Erythroblast (primary cell): ENCODE data around the gene RBFOX1.

Source experiments
- GATA1 ChIP-seq: IDR thresholded peaks from 2 replicates; pipeline ENCODE4 v1.6.1; 2011; ENCODE audit warnings: low read depth, mild to moderate bottlenecking, control low read depth, low read length, moderate library complexity
- POLR2A ChIP-seq: IDR thresholded peaks from 2 replicates; pipeline ENCODE4 v1.6.1; 2011; ENCODE audit warnings: mild to moderate bottlenecking, low read length

DNA sequence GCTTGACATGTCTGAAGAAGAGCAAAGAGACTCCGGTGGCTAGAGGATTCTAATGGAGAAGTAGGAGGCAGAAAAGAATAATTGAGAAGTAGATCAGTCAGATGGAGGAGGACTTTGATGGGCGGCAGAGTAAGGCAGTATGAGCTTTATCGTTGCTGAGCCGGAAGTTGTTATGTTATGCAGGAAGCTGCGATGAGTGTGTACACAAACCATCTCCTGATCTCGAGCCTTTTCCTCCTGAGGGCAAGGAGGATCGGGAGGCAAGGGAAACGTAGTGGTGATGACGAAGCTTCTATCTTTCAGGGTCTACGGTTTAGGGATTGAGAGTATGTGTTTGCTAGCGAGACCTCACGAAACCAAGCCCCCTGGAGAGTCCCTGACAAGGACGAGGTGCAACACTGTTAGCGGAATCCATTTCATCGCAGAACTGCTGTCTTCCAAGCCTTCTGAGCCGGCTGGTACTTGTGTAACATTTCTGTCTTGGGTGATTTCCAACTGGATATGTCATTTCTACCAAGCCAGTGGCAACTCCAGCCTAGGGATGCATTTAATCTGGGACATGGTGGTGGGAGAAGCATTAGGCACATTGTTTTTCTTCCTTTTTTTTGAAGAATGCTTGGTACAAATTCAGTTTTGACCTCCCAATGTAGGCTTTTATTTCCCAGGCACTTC, 45.5 kb downstream of the RBFOX1 start:
- TF ChIP-seq POLR2A, result no peak
- TF ChIP-seq GATA1, result no peak
